GM19035 (cell line): Measurements from ENCODE around the gene CD7.
"Not testable (repeated sequence)": the region's sequence is repeated elsewhere in the genome, so short reads cannot be mapped to it uniquely, and the experiment has no call there.

Source experiments
- ATAC-seq: cut with Tn5 transposase; IDR thresholded peaks from one replicate; pipeline ENCODE4 v1.9.1; 2021; ENCODE audit not compliant: unreplicated experiment

The CD7 gene

GRCh38 chr17:82347994-82348393 is 30.6 kb upstream of the CD7 start:
- not testable (repeated sequence) for ATAC-seq

GRCh38 chr17:82346342-82347300 is 29.2 kb upstream of the CD7 start:
- ATAC-seq = no peak

- no peak for ATAC-seq
Observed at GRCh38 chr17:82345151-82345976, 28.0 kb upstream of the CD7 start.

GRCh38 chr17:82344175-82344907 is 26.9 kb upstream of the CD7 start:
- no peak for ATAC-seq

GRCh38 chr17:82343560-82343959 is 26.2 kb upstream of the CD7 start:
- ATAC-seq = no peak

- no peak for ATAC-seq
Observed at GRCh38 chr17:82342361-82343079, 25.1 kb upstream of the CD7 start.

GRCh38 chr17:82339634-82340580 is 22.5 kb upstream of the CD7 start:
- ATAC-seq = no peak

- ATAC-seq = no peak
Observed at GRCh38 chr17:82338858-82339633, 21.6 kb upstream of the CD7 start.

GRCh38 chr17:82334622-82335394 is 17.4 kb upstream of the CD7 start:
- no peak for ATAC-seq

GRCh38 chr17:82334204-82334621 is 16.8 kb upstream of the CD7 start:
- no peak for ATAC-seq

- ATAC-seq = no peak
Observed at GRCh38 chr17:82333279-82334171, 16.1 kb upstream of the CD7 start, which contains the start of gene SECTM1. Gene SECTM1, minus strand, starts transcription at chr17:82333766. Its CDS starts 6,526 bp downstream, at chr17:82327240.

- no peak for ATAC-seq
Observed at GRCh38 chr17:82332669-82333278, 15.4 kb upstream of the CD7 start.

GRCh38 chr17:82331345-82331939 is 14.0 kb upstream of the CD7 start:
- ATAC-seq = no peak

GRCh38 chr17:82330322-82331239 is 13.2 kb upstream of the CD7 start:
- ATAC-seq = no peak
